ENCODE results near the gene CADM1.

- TF ChIP-seq CTCF (IDR thresholded peaks at IDR 0.05; ENCODE audit: low read depth, low read length, missing input control) (no peak), SP1 (IDR thresholded peaks at IDR 0.05) (no peak), TAF1 (conservative IDR thresholded peaks at IDR 0.05) (no peak), FOXA1 (IDR thresholded peaks at IDR 0.05) (no peak)
- TF ChIP-seq, protein P1, sequence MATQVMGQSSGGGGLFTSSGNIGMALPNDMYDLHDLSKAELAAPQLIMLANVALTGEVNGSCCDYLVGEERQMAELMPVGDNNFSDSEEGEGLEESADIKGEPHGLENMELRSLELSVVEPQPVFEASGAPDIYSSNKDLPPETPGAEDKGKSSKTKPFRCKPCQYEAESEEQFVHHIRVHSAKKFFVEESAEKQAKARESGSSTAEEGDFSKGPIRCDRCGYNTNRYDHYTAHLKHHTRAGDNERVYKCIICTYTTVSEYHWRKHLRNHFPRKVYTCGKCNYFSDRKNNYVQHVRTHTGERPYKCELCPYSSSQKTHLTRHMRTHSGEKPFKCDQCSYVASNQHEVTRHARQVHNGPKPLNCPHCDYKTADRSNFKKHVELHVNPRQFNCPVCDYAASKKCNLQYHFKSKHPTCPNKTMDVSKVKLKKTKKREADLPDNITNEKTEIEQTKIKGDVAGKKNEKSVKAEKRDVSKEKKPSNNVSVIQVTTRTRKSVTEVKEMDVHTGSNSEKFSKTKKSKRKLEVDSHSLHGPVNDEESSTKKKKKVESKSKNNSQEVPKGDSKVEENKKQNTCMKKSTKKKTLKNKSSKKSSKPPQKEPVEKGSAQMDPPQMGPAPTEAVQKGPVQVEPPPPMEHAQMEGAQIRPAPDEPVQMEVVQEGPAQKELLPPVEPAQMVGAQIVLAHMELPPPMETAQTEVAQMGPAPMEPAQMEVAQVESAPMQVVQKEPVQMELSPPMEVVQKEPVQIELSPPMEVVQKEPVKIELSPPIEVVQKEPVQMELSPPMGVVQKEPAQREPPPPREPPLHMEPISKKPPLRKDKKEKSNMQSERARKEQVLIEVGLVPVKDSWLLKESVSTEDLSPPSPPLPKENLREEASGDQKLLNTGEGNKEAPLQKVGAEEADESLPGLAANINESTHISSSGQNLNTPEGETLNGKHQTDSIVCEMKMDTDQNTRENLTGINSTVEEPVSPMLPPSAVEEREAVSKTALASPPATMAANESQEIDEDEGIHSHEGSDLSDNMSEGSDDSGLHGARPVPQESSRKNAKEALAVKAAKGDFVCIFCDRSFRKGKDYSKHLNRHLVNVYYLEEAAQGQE (IDR thresholded peaks at IDR 0.05): no peak
These were observed 173.3 kb downstream of the CADM1 start for GRCh38 chr11:115330684-115331482.

All from liver (tissue), 3 donors.